Lower leg skin (tissue), 4 donors: ENCODE measurements around the gene DDX21. TPM values are rescaled to one million over a fixed set of nuclear protein-coding genes. Genes with fewer than 3 reads are reported as not detected.

Source experiments
- DNase-seq, 2 donors: peaks; one replicate each; pipeline ENCODE4 v3.0.0-alpha.2; 2019; ENCODE audit warnings: low spot score in 2 of 2
- H3K4me3 ChIP-seq: fragments of 200-600 bp; sonication (generic); 2 replicates; pipeline ENCODE4 v1.5.1; 2017; ENCODE audit warnings: mild to moderate bottlenecking, low read depth; ENCODE audit not compliant: poor library complexity, severe bottlenecking
- CTCF ChIP-seq, 3 donors: fragments of 450-650 bp; IDR thresholded peaks; one replicate each; pipeline ENCODE4 v1.5.1; 2016; ENCODE audit warnings: antibody characterized with exemption in 3 of 3, mild to moderate bottlenecking in 3 of 3, moderate library complexity in 2 of 3
- POLR2A ChIP-seq, 2 donors: fragments of 450-650 bp; IDR thresholded peaks; one replicate each; pipeline ENCODE4 v1.6.1; 2016 to 2017; ENCODE audit warnings: antibody characterized with exemption in 2 of 2, mild to moderate bottlenecking in 1 of 2, moderate library complexity in 1 of 2
- WGBS, 2 donors: methylation state at CpG; one replicate each; pipeline ENCODE4 v1.1.5; 2018; 5-methylcytosine and 5-hydroxymethylcytosine counted together
- intact Hi-C: fragments of 100-400 bp; cut with DNase I; formaldehyde crosslinking; loops from one replicate; pipeline ENCODE4 v1.15.0; 2023; ENCODE audit warnings: low total_unique reads
- total RNA-seq, 4 donors: library from RNA; depleted of rRNA; stranded (reverse); fragments of >200 nt; gene quantifications; one replicate each; pipeline ENCODE4 v1.1.0, GENCODE V29; 2016

The DDX21 gene
- total RNA-seq, 4 donors from 2014 or later, result 41.9 to 55.5 (median 47.9) TPM

GRCh38 chr10:68981074-68981473, 25.1 kb downstream of the DDX21 start:
- TF ChIP-seq POLR2A (IDR thresholded peaks at IDR 0.05) (no peak), CTCF (IDR thresholded peaks at IDR 0.05) (no peak)
- WGBS, 2 donors, result 92 to 98% methylated on average over 1 of the region's 1 CpG
- no peak for DNase-seq
- no peak overlapping the region for H3K4me3 ChIP-seq
- intact Hi-C loops, result no loop called here

- intact Hi-C loops, result no loop called here
Observed at GRCh38 chr10:68982389-68982788, 26.4 kb downstream of the DDX21 start.

GRCh38 chr10:68987611-68988010, 31.6 kb downstream of the DDX21 start:
- intact Hi-C loops, result no loop called here
- WGBS, 2 donors, result 44 to 46% methylated on average over 3 of the region's 3 CpGs
- no peak for DNase-seq
- no peak overlapping the region for H3K4me3 ChIP-seq
- no peak for TF ChIP-seq POLR2A (IDR thresholded peaks at IDR 0.05)
- TF ChIP-seq CTCF (IDR thresholded peaks at IDR 0.05), result no peak

More at GRCh38 chr10:68982389-68982788, 26.4 kb downstream of the DDX21 start:
- no peak for DNase-seq
- no peak for TF ChIP-seq POLR2A (IDR thresholded peaks at IDR 0.05)
- no peak for TF ChIP-seq CTCF (IDR thresholded peaks at IDR 0.05)
- WGBS, 2 donors, result 94 to 98% methylated on average over 11 of the region's 11 CpGs
- no peak overlapping the region for H3K4me3 ChIP-seq

GRCh38 chr10:68988530-68989316, 32.8 kb downstream of the DDX21 start, which contains the start of gene KIFBP:
Gene KIFBP, plus strand, starts transcription at chr10:68988803. Its CDS starts 30 bp downstream, at chr10:68988833.
- WGBS, 2 donors, result 0% methylated on average over 56 to 62 of the region's 62 CpGs
- intact Hi-C loops, result no loop called here
- peak; percentile 96 to 98 for DNase-seq
- peak within 1 kb of the TSS; percentile 95 for H3K4me3 ChIP-seq
- no peak for TF ChIP-seq CTCF (IDR thresholded peaks at IDR 0.05)
- TF ChIP-seq POLR2A (IDR thresholded peaks at IDR 0.05), result no peak

GRCh38 chr10:68989317-68989990, 33.5 kb downstream of the DDX21 start:
- intact Hi-C loops, result no loop called here
- DNase-seq, result no peak
- WGBS, 2 donors, result 18 to 20% methylated on average over 21 to 22 of the region's 22 CpGs
- TF ChIP-seq POLR2A (IDR thresholded peaks at IDR 0.05), result no peak
- no peak for TF ChIP-seq CTCF (IDR thresholded peaks at IDR 0.05)
- peak overlapping the region; percentile 95 for H3K4me3 ChIP-seq
